ENCODE measurements around the gene UNC93A.
A peak's percentile ranks its signal among the peaks of the same experiment; 100 is the strongest.
"Not testable (repeated sequence)": the region's sequence is repeated elsewhere in the genome, so short reads cannot be mapped to it uniquely, and the experiment has no call there.

The UNC93A gene

DNA sequence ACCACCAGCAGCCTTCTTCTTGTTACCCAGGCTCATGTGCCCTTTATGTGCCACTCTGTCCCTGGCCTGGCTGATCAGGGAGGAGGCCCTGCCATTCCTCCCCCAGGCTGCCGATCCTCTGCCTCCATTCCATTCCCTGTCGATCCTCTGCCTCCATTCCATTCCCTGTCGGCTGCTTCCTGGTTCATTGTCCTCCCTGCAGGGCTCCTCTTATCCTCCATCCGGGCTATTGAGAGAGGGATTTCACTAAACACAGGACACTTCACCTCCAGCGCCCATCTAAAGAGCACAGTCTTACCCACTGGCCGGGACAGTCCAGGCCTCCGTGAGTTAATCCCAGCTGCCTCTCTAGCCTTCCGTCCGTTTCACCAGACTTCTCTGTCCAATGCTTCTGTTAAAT lies 26.1 kb downstream of the UNC93A start:
- DNase-seq, result no peak

DNA sequence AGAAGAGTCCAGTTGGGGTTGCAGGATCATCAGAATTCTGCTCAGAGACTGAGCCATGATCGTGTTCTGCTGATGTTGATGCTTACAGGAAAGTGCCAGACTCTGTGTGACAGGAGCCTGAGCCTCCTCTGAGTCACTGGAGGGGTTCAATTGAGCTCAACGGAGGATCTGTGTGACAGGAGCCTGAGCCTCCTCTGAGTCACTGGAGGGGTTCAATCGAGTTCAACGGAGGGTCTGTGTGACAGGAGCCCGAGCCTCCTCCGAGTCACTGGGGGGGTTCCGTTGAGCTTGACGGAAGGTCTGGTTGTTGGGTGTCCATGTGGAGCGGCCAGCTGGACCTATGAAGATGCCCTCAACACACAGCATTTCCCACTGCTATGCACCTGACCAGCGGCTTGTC lies 27.2 kb downstream of the UNC93A start:
- DNase-seq, result not testable (repeated sequence)

DNA sequence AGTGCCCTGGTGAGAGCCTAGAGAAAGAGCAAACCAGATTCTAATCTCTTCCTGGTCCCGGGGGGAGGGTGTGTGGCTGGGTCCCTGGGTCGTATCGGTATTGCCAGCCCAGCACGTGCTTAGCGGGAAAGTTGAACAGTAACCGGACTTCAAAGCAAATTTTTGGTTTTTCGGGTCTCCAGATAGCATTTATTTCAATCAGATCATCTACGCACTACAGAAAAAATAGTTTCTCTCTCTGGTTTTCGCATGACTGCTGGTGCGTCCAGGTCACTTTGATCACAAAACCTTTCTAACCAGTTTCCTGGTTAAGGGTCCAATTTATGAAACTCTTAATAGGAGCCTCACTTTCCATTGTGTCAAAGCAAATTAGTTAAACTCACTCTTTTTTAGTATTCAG lies 27.7 kb downstream of the UNC93A start:
- DNase-seq, result not testable (repeated sequence)

- DNase-seq, result peak; percentile 44
These were observed 29.0 kb downstream of the UNC93A start for GRCh38 chr6:167319856-167320753.

GRCh38 chr6:167320754-167321056 lies 29.6 kb downstream of the UNC93A start:
- not testable (repeated sequence) for DNase-seq

GRCh38 chr6:167321185-167321584 lies 30.1 kb downstream of the UNC93A start:
- not testable (repeated sequence) for DNase-seq

- DNase-seq, result no peak
These were observed 32.0 kb downstream of the UNC93A start for GRCh38 chr6:167323111-167323510.

DNA sequence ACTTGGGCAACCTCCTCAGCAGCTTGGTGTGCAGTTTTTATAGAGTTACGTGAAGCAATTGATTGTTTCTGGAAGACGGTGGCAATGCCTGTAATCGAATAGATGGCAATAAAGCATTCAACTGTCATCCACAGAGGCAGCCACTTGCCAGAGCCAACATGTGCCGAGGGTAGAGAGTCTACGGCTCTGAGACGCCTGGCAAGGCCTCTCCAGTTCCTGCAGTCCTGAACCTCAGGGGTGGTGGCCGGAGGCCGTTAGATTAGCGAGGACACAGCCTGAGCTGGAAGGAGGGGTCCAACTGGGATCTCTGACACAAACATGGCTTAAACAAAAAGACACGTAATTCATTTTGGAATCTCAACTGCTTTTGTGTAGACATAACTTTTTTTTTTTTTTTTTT lies 33.0 kb downstream of the UNC93A start:
- DNase-seq, result no peak

GRCh38 chr6:167325766-167326165 lies 34.7 kb downstream of the UNC93A start:
- no peak for DNase-seq

DNA sequence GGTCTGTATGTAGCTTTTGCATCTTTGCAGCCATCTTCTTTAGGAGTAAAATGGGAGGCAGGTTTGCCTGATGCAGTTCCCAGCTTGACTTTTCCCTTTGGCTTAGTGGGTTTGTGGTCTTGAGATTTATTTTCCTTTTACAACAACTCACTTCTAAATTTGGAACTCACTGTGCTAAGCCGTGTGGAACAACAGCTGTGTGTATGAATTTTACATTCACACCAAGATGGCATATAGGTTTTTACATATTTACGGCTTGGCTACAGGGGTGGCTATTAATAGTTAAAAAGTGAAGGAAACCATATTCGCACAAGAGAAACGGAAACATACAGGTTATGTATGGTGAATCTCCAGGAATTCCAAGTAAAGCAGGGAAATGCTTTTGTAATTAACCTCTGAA lies 36.3 kb downstream of the UNC93A start:
- no peak for DNase-seq

- DNase-seq, result no peak
These were observed 37.0 kb downstream of the UNC93A start for GRCh38 chr6:167328086-167328485.

GRCh38 chr6:167329014-167329413 lies 37.9 kb downstream of the UNC93A start:
- DNase-seq, result no peak

- no peak for DNase-seq
These were observed 39.6 kb downstream of the UNC93A start for GRCh38 chr6:167330750-167331149.

GRCh38 chr6:167331565-167331964 lies 40.5 kb downstream of the UNC93A start:
- no peak for DNase-seq

DNA sequence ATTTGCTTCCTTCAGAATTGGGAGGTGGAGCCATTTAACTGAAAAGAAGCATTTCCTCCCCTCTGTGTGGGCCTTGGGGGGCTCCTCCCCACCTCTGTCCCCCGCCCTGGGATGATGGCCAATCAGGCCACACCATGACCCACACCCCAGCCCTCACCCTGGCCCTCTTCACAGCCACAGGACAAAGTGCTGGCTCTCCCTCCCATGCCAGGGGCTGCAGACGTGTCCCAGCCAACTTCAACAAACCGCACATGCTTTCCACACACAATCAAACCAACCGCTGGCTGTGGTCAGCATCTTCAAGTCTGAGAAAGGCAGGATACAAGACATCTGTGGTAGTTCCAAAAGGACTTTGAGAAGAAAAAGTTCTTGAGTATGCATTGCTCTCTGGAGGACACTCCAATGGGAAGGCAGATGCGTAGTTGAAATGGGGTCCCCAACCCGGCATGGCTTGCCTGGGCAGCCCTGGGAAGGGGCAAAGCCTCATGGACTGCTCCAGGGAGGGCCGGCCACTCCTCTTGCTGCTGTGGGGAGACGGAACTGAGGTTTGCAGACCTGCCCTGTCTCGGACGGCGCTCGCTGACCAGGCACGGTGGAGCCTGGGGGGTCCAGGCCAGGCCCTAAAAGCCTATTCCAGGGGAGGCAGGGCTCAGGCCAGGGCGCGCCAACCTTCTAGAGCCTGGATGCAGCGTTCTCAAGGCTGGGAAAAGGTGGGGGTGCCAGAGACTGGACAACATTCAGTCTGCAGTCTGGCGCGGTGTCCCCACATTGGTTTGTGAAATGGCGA lies 45.9 kb downstream of the UNC93A start:
- DNase-seq, result no peak

GRCh38 chr6:167337675-167338449 lies 46.7 kb downstream of the UNC93A start:
- no peak for DNase-seq

GRCh38 chr6:167338541-167339117 lies 47.5 kb downstream of the UNC93A start:
- DNase-seq, result no peak

DNA sequence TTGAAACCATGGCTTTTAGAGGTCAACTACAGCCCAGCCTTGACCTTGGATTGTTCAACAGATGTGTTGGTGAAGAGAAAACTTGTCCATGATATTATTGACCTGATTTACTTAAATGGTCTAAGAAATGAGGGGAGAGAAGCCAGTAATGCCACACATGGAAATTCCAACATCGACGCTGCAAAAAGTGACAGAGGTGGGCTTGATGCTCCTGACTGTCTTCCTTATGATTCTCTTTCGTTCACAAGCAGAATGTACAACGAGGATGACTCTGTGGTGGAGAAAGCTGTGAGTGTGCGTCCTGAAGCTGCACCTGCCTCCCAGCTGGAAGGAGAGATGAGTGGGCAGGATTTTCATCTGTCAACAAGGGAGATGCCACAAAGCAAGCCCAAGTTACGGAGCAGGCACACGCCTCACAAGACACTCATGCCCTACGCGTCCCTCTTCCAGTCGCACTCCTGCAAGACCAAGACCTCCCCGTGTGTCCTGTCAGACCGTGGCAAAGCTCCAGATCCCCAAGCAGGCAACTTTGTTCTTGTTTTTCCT lies 50.0 kb downstream of the UNC93A start:
- DNase-seq, result no peak

- DNase-seq, result peak; percentile 67
These were observed 50.8 kb downstream of the UNC93A start for GRCh38 chr6:167341665-167342655.

- no peak for DNase-seq
These were observed 51.9 kb downstream of the UNC93A start for GRCh38 chr6:167342879-167343610.

GRCh38 chr6:167345348-167345747 lies 54.2 kb downstream of the UNC93A start:
- DNase-seq, result no peak
